M059J (cell line): ENCODE measurements around the gene KRTAP1-4. TPM values are rescaled to one million over a fixed set of nuclear protein-coding genes. Genes with fewer than 3 reads are reported as not detected.
"Not testable (repeated sequence)": the region's sequence is repeated elsewhere in the genome, so short reads cannot be mapped to it uniquely, and the experiment has no call there.

ENCODE experiments used
- DNase-seq: peaks from one replicate; pipeline ENCODE4 v3.0.0-alpha.2; 2012; ENCODE audit warnings: low read depth
- total RNA-seq: library from RNA; depleted of rRNA; stranded (reverse); fragments of >200 nt; shearing (Covaris generic); gene quantifications from 2 replicates; pipeline ENCODE4 v1.2.3, GENCODE V29; 2014

KRTAP1-4 gene
- total RNA-seq, 1 experiment from 2014 or later, result not detected

DNA sequence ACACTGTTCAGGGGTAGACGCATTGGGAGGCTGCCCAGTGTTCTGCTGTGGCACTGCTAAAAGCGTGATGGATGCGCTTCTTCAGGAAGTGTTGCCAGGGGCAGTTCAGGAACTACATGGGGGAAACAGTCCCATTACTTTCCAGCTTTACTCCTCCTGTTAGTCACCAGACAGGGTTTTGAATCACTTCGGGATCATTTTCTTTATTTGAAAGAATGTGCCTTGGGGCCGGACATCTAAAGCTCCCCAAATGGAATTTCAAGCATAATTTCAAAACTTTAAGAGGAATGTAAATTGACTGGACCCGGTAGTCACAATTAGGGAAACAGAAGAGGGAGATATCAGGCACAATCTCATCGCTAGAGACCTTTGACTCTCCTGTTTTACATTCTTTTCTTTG, 18.4 kb upstream of the KRTAP1-4 start:
- DNase-seq, result peak; percentile 94

DNA sequence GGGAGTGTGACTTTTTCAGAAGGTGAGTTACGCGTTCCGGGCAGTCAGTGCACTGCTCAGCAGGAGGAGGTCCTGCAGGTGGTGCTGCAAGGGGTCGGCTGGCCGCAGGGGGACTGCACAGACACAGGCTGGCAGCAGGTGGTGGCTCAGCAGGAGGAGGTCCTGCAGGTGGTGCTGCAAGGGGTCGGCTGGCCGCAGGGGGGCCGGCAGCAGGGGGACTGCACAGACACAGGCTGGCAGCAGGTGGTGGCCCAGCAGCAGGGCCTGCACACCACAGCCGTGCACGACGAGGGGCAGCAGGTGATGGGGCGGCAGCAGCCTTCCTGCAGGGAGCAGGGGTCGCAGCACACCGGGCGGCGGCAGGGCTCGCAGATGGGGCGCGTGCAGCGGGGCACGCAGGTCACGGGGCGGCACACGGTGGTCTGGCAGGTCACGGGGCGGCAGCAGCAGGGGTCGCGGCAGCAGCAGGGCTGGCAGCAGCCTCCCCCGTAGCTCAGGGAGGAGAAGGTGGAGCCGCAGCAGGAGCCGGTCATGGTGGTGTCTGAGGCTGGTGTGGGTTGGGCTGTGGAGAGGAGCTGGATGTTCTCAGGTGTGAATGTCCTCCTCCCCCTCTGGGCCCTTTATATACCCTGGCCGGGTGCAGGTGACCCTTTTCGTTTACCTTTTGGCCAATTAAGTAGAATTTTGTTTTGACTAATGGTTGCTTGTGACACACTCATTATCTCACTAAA, 16.9 kb upstream of the KRTAP1-4 start, which contains the start of gene KRTAP2-1:
TSS of gene KRTAP2-1 (minus strand) at position 582 of the 731 bp plus-strand sequence. CDS start at position 533, 49 bp downstream.
- DNase-seq, result not testable (repeated sequence)

DNA sequence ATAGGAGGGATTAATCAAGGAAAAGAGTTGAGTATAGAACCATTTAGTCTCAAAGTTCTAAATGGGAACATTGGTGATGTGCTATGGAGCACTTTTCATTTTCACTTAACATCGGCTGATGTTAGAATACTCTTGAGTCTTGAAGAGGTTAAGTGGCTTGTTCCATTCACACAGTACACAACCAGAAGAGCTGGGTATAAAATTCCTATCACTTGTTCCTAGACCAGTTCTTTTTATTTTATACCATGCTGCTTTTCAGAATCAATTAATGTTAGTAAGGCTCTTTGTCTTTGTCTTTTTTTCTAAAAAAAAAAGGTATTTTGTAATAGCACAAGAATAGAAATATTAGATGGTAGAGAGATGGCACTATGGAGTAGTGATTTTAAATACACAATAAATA, 13.0 kb upstream of the KRTAP1-4 start:
- no peak for DNase-seq

DNA sequence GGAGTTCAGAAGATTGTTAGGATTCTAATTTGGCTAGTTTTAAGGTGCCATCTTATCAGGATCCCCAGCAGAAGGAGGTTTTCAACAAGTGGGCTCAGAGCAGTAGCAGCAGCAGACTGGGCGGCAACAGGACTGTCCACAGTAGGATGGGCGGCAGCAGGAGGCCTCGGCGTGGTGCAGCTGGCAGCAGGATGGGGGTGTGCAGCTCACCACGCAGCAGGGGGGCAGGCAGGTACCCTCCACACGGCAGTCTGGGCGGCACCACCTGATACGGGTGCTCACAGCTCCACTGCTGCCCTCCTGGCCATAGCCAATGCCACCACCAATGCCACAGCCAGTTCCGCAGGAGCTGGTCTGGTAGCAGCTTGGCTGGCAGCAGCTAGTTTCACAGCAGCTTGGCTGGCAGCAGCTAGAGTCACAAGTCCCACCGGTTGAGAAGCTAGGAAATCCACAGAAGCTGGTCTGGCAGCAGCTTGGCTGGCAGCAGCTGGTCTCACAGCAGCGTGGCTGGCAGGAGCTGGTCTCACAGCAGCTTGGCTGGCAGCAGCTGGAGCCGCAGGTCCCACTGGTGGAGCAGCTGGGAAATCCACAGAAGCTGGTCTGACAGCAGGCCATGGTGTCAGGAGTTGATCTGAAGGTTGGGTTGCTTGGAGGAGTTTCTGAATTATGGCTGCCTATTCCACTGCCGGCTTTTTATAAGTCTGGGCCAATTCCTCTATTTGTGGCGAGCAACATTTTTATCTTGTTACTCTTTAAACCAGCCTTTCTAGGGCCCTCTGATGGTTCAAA, 11.0 kb upstream of the KRTAP1-4 start, which contains the start of gene KRTAP1-1:
TSS of gene KRTAP1-1 (minus strand) at position 668 of the 789 bp plus-strand sequence. CDS start at position 615, 53 bp downstream.
- DNase-seq, result not testable (repeated sequence)

DNA sequence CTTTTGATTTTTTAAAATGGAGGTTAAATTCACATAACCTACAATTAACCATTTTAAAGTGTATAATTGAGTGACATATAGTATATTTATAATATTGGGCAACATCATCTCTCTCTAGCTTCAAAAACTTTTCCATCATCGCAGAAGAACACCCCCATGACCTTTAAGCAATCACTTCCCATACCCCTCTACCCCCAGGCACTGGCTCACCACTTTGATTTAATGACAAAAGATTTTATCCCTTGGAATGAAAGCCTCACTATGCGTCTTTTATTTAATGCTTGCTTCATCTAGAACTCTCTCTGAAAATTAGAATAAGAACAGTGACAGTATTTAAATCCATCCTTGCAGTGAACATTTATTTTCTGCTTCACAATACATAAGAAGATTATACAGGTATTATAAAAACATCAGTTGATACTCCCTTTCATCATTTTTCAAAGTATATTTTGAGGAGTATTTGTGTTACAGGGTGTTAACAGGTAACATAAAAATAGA, 7.9 kb upstream of the KRTAP1-4 start:
- DNase-seq, result no peak

DNA sequence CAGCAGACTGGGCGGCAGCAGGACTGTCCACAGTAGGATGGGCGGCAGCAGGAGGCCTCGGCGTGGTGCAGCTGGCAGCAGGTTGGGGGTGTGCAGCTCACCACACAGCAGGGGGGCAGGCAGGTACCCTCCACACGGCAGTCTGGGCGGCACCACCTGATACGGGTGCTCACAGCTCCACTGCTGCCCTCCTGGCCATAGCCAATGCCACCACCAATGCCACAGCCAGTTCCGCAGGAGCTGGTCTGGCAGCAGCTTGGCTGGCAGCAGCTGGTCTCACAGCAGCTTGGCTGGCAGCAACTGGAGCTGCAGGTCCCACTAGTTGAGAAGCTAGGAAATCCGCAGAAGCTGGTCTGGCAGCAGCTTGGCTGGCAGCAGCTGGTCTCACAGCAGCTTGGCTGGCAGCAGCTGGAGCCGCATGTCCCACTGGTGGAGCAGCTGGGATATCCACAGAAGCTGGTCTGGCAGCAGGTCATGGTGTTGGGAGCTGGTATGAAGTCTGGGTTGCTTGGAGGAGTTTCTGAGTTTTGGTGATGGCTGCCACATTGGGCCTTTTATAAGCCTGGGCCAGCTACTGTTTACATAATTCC, 4.4 kb upstream of the KRTAP1-4 start, which contains the start of gene KRTAP1-3:
TSS of gene KRTAP1-3 (minus strand) at position 529 of the 590 bp plus-strand sequence. CDS start at position 476, 53 bp downstream.
- not testable (repeated sequence) for DNase-seq

DNA sequence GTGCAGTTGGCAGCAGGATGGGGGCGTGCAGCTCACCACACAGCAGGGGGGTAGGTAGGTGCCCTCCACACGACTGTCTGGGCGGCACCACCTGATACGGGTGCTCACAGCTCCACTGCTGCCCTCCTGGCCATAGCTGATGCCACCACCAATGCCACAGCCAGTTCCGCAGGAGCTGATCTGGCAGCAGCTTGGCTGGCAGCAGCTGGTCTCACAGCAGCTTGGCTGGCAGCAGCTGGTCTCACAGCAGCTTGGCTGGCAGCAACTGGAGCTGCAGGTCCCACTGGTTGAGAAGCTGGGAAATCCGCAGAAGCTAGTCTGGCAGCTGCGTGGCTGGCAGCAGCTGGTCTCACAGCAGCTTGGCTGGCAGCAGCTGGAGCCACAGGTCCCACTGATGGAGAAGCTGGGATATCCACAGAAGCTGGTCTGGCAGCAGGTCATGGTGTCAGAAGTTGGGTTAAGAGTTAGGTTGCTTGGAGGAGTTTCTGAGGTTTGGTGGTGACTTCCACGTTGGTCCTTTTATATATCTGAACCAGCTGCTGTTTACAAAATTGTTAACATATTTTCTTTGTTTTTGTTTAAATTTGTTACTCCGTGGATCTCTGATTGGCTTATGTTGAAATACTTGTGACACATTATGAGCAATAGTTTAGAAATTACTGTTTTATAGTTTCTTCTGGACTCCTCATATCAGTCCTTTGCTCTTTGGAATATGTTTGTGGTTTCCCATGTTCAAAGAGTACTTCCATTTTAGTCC, 3.1 kb downstream of the KRTAP1-4 start, which contains the start of gene KRTAP1-5:
TSS of gene KRTAP1-5 (minus strand) at position 494 of the 757 bp plus-strand sequence. CDS start at position 441, 53 bp downstream.
- peak; percentile 89 for DNase-seq

DNA sequence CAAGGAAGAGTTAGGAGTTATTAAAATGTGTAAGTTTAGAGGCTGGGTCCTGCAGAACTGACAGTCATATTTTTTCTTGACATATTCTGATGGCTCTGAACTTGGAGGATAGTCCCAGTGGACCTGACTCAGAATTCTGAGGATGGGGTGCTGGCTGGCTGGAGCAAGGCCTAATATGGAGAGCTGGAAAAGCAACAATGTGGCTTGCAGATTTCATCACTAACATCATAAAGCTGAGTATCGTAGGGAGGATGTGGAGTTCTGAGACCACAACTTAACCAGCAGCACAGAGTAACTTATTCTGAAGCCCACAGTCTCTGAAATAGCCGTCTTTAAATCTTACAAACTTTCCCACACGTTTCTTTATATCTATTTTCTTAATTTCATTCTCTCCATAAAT, 5.3 kb downstream of the KRTAP1-4 start:
- DNase-seq, result no peak

DNA sequence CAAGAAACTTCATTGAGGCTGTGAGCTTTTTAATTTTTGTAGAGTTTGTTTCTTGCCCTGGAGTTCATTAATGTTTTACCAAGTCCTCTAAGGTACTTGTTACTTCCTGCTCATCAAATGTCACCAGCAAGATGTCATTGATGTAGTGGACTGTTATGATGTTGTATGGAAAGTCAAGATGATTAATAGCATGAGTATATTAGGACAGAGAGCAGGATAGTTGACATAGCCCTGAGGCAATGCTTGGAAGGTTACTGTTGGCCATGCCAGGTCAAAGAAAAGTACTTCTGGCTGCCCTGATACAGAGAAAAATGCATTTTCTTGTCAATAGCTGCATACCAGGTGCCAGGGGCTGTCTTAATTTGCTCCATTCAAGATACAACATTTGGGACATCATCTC, 9.7 kb downstream of the KRTAP1-4 start:
- peak; percentile 75 for DNase-seq

DNA sequence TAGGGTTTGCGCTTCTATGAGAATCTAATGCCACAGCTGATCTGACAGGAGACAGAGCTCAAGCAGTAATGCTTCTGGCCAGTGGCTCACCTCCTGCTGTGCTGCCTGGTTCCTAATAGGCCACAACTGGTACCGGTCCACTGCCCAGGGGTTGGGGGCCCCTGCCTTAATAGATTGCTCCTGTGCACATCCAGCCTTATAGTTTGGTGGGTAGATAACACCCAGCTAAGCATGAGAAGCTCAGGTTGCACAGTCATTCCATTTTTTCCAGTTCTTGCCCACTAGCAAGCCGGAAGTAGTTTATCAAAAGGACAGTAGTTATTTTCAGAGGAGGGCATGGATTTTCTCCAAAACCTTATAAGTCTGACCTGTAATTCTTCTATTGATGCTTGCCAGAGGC, 10.6 kb downstream of the KRTAP1-4 start:
- no peak for DNase-seq

DNA sequence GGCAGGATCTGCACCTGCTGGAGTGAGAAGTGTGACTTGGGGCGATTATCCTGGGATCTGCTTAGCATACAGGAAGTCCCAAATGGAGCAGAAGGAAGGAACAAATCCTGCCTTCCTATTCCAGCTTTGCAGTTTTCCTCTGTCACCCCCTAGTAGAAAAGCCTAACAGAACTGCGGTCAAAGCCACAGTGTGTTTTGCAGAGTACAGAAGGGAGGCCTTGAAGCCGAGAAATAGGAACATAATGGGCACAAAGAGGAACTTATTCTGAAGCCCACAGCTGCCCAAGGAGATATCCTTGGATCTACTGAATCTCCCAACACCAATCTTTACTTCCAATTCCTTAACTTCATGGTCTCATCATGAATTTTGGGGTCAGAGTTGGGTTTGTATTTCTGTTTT, 11.5 kb downstream of the KRTAP1-4 start:
- DNase-seq, result no peak

DNA sequence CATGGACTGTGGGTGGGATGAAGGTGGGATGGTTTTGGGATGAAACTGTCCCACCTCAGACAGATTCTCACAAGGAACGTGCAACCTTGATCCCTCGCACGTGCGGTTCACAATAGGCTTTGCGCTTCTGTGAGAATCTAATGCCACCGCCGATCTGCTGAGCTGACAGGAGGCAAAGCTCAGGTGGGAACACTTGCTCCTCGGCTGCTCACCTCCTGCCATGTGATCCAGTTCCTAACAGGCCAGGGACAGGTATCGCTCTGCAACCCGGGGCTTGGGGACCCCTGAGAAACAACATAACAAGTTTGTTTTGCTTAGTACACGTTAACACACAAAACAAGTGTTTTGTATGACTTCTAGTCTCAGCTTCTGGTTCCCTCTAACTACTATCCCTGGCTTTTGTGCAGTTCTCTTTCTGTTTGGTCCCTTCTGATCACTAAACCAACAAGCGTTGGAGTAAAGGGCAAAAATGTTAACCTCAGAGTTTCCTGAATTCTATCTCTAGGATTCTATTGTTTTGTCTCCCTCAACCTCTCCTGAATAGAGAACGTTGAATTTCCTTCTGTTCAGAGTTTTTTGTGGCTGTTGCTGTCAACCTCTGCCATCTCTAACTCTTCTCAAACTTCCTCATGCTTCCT, 13.3 kb downstream of the KRTAP1-4 start:
- DNase-seq, result no peak

DNA sequence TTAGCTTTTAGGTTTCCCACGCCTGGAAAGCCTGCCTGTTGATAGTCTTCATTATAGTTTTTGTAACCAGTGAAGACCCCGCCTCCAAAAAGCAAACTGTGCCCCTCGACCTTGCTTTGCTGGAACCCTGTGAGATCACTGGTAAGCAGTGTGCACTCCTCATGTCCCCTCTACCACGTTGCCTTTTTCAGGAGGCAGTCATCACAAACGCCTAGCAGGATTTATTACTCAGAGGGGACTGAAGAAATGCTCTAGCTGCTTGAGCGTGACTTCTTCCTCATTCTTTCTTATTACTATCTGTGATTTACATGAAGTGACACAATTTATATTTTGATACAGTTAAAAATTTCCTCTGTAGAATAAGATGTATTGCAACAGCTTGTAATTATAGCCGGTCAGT, 14.5 kb downstream of the KRTAP1-4 start:
- DNase-seq, result no peak

DNA sequence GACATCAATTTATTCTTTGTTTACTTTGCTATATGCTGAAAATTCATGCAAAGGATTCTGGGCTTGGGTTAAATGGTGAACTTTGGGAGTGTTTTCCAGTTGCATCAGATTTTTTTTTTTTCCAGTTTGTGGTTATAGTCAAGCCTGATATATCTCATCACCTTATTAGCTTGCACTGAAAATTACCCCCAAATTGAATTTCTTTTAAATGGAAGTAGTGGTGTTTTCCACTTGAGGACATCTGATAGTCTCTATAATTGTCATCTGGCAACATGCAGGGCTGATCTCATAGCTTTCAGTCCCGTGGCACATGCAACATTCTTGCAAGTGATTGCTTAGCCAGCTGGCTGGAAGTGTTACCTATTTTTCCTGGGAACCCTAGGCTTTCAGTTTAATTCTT, 16.4 kb downstream of the KRTAP1-4 start:
- peak; percentile 40 for DNase-seq

DNA sequence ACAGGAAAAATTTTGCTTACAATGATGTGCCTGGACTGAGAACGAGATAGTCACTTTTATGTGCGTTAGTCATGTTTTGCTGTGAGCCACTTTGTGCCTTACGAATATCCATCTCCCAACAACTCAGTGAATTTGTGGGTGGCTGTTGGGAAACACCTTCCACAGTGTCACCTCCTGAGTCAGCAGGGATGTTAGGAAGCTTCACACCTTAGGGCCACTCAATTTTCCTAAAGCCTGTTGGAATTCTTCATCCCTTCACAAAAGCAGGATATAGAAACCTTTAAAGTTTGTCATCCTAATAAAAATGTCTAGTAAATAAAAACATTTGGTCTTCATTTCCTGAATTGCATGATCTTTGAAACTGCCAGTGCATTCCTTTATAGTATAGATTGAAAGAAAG, 16.8 kb downstream of the KRTAP1-4 start:
- DNase-seq, result peak; percentile 68

DNA sequence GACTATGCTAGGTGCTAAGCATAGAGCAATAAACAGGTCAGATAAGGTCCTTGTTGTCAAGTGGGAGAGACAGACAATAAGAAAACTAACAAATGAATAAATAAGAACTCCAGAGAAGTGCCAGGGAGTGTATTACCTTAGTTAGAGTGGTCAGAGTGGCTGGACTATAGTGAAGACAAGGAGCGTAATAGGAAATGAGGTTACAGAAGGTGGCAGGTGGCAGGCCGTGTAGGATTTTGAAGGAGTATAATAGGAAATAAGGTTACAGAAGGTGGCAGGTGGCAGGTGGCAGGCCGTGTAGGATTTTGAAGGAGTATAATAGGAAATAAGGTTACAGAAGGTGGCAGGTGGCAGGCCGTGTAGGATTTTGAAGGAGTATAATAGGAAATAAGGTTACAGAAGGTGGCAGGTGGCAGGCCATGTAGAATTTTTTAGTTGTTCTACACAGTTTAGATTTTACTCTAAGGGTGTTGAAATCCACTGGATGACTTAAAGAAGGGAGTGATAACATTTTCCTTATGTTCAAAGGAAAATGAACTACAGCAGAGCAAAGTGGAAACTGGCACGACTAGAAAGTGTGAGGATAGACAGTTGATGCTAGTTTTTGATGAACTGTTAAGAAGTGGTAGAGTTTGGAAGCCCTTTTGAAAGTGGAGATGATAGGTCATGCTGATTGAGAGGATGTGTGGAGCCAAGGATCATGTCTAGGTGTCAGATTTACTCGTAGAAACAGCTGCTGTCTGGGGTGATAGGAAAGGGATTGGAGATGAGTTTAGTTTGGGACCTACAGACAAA, 17.5 kb downstream of the KRTAP1-4 start:
- no peak for DNase-seq

DNA sequence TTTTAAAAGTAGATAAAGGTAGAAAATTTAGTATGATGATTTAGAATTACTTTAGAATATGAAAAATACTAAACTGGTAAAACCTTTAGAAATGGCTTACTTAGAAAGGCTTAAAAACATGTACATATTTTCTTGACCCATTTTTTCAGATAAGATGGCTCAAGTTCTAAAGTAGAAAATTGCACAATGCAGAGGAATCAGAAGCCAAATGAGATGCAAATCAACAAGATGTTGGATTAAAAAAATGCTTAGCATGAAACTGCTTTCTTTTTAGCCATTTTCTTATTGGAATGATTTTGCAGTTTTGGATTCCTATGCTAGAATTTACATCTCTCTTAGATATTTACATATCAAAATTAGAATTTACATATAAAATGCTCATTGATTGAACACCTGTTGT, 19.6 kb downstream of the KRTAP1-4 start:
- no peak for DNase-seq

DNA sequence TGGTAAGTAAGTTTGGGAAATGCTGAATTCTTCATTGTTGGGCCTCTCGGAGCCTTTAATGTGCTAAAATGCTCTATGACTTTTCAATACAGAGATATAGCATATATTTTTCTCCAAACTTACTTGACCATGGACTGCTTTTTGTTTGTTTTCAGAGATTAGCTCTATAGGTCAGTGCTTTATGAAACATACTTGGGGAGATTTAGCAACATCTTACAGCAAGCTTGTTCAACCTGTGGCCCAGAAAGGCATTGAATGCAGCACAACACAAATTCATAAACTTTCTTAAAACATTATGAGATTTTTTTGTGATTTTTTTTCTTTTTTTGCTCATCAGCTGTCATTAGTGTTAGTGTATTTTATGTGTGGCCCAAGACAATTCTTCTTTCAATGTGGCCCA, 20.1 kb downstream of the KRTAP1-4 start:
- DNase-seq, result no peak

DNA sequence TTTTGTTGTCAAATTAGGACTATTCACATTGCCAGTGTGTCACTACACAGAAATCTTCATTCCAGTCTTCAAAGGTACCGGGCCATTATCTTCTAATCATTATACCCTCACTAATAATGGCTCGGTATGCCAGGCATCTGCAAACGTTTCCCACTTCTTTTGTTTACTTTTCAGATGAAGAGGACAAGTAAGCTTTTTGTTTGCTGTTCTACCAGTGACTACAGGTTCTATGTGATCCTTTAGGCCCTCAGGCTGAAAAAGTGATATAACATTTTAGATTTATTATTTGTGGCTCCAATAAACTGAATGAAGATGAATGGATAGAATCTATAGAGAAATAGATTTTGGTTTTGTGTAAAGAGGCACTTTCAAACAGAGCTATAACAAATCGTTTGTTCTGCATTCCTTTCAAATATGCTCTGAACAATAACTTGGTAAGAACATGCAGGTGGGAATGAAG, 20.7 kb downstream of the KRTAP1-4 start:
- DNase-seq, result peak; percentile 34

DNA sequence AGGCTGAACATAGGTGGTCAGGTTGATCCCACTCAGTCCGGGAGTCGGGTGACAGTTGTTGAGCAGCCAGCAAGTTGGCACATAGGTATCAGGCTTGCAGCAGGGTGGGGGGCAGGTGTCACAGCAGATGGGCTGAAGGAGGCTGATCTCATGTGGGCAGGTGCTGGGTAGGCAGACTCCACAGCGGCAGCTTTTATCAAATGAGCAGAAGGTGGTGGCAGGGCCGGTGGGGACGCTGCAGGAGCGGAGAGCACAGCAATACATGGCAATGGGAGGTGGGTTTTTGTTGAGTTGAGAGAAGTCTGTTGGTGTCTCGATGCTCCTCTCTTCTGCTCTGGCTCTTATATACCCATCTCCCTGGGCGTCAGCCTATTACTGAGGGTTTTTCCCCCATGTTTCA, 21.2 kb downstream of the KRTAP1-4 start, which contains the start of gene KRTAP3-1:
TSS of gene KRTAP3-1 (minus strand) at position 318 of the 400 bp plus-strand sequence. CDS start at position 264, 54 bp downstream.
- no peak for DNase-seq
